Endodermal cell (in vitro differentiated cells): ENCODE data around the gene NID2. TPM values are rescaled to one million over a fixed set of nuclear protein-coding genes. Genes with fewer than 3 reads are reported as not detected.

Experiments used
- DNase-seq: peaks from one replicate; pipeline ENCODE4 v3.0.0-alpha.2; 2017
- H3K27ac ChIP-seq: 2 replicates; pipeline ENCODE4 v1.5.1; 2013; ENCODE audit warnings: mild to moderate bottlenecking, low read depth, low read length, moderate library complexity
- H3K27me3 ChIP-seq: 2 replicates; pipeline ENCODE4 v1.6.1; 2013; ENCODE audit warnings: mild to moderate bottlenecking, low read length, moderate library complexity; ENCODE audit not compliant: insufficient read depth, control insufficient read depth, poor library complexity, severe bottlenecking
- H3K36me3 ChIP-seq: 2 replicates; pipeline ENCODE4 v1.7.0; 2013; ENCODE audit warnings: mild to moderate bottlenecking, low read length, moderate library complexity; ENCODE audit not compliant: control insufficient read depth, insufficient read depth
- H3K4me1 ChIP-seq: one replicate; pipeline ENCODE4 v1.7.0; 2013; ENCODE audit warnings: low read length; ENCODE audit not compliant: control insufficient read depth, insufficient read depth
- H3K4me3 ChIP-seq: 2 replicates; pipeline ENCODE4 v1.5.1; 2013; ENCODE audit warnings: mild to moderate bottlenecking, low read length, moderate library complexity
- H3K9ac ChIP-seq: 2 replicates; pipeline ENCODE4 v1.6.1; 2013; ENCODE audit warnings: mild to moderate bottlenecking, low read length, moderate library complexity; ENCODE audit not compliant: poor library complexity, severe bottlenecking; ENCODE audit errors: extremely low read depth
- H3K9me3 ChIP-seq: 2 replicates; pipeline ENCODE4 v1.6.1; 2013; ENCODE audit warnings: mild to moderate bottlenecking, low read length, moderate library complexity; ENCODE audit not compliant: control insufficient read depth
- H3K27ac Mint-ChIP-seq: 2 replicates; pipeline ENCODE4 v1.8.0; 2020; ENCODE audit warnings: mixed read lengths
- H3K27me3 Mint-ChIP-seq: 2 replicates; pipeline ENCODE4 v1.8.0; 2021; ENCODE audit warnings: mild to moderate bottlenecking, mixed read lengths; ENCODE audit not compliant: insufficient read depth
- H3K36me3 Mint-ChIP-seq: 2 replicates; pipeline ENCODE4 v1.8.0; 2020; ENCODE audit warnings: low read depth, mixed read lengths
- H3K4me1 Mint-ChIP-seq: 2 replicates; pipeline ENCODE4 v1.8.0; 2020; ENCODE audit warnings: mixed read lengths
- H3K4me3 Mint-ChIP-seq: 2 replicates; pipeline ENCODE4 v1.8.0; 2020; ENCODE audit warnings: mild to moderate bottlenecking, moderate library complexity, mixed read lengths
- H3K9me3 Mint-ChIP-seq: 2 replicates; pipeline ENCODE4 v1.8.0; 2020; ENCODE audit warnings: mild to moderate bottlenecking, mixed read lengths
- WGBS, 2 experiments: methylation state at CpG; one replicate each; pipeline versions ENCODE4 v1.1.5 to v1.1.7; 2013; ENCODE audit warnings: missing lambda C conversion rate in 2 of 2, mixed read lengths in 1 of 2; ENCODE audit not compliant: insufficient coverage in 1 of 2, insufficient read length in 1 of 2; 5-methylcytosine and 5-hydroxymethylcytosine counted together
- total RNA-seq, 2 donors: library from RNA; stranded (reverse); fragmentation: NEBNext Ultra II Directional in 1 of 2; extraction: Animal tissue kit (Norgen Biotek cat#: 25700) in 1 of 2; gene quantifications; 2 replicates in 1 of 2; 3 replicates in 1 of 2; pipeline ENCODE4 v1.2.1, GENCODE V29; 2021
- TF ChIP-seq, protein P1 (sequence below): fragments of 200-600 bp; sonication (generic); conservative IDR thresholded peaks from 2 replicates; pipeline ENCODE4 v1.5.0; 2021; ENCODE audit warnings: antibody characterized with exemption, mild to moderate bottlenecking

Gene NID2
- total RNA-seq, 2 donors from 2014 or later, result 1.7 to 2.9 TPM

DNA sequence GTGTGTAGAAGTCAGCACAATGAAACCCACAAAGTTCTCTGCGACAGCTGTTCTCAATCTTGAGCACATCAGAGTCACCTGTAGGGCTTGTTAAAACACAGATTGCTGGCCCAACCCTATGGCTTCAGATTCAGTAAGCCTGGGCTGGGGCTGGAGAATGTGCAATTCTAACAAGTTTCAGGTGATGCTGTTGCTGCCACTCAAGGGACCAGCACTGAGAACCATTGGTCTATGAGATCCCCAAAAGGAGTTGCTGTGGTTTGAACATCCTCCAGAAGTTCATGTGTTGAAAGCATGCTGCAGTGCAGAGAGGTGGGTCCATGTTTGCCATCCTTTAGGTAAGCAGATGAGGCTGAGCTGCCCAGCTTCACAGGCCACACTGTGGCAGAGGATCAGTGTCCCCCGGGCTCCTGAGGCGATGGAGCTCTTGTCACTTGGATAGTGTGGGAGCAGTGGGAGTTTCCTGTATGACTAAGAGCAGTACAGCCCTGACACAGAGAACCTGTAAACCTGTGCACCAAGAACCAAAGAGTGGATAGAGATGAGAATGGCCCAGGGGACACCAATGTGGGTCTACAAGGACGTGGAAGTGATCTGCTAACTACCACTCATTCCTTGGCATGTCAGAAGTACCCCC, 87.5 kb downstream of the NID2 start:
- TF ChIP-seq, protein P1, sequence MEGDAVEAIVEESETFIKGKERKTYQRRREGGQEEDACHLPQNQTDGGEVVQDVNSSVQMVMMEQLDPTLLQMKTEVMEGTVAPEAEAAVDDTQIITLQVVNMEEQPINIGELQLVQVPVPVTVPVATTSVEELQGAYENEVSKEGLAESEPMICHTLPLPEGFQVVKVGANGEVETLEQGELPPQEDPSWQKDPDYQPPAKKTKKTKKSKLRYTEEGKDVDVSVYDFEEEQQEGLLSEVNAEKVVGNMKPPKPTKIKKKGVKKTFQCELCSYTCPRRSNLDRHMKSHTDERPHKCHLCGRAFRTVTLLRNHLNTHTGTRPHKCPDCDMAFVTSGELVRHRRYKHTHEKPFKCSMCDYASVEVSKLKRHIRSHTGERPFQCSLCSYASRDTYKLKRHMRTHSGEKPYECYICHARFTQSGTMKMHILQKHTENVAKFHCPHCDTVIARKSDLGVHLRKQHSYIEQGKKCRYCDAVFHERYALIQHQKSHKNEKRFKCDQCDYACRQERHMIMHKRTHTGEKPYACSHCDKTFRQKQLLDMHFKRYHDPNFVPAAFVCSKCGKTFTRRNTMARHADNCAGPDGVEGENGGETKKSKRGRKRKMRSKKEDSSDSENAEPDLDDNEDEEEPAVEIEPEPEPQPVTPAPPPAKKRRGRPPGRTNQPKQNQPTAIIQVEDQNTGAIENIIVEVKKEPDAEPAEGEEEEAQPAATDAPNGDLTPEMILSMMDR, result no peak
- Histone ChIP-seq H3K9me3 (no peaks in the 10 kb centered on the region), H3K4me3 (no peak overlapping the region), H3K27me3 (peaks cover 6% of the 10 kb centered on the region), H3K4me1 (no peaks in the 10 kb centered on the region), H3K9ac (no peak overlapping the region), H3K27ac (no peak overlapping the region), H3K36me3 (no peaks in the 10 kb centered on the region)
- Mint-ChIP-seq H3K27me3 (peaks cover 16% of the 10 kb centered on the region), H3K9me3 (peaks cover 3% of the 10 kb centered on the region), H3K27ac (no peak overlapping the region), H3K4me3 (no peak overlapping the region), H3K4me1 (peaks cover 22% of the 10 kb centered on the region), H3K36me3 (no peaks in the 10 kb centered on the region)
- 94 to 100% methylated on average over 2 to 4 of the region's 4 CpGs for WGBS, 2 experiments
- no peak for DNase-seq

DNA sequence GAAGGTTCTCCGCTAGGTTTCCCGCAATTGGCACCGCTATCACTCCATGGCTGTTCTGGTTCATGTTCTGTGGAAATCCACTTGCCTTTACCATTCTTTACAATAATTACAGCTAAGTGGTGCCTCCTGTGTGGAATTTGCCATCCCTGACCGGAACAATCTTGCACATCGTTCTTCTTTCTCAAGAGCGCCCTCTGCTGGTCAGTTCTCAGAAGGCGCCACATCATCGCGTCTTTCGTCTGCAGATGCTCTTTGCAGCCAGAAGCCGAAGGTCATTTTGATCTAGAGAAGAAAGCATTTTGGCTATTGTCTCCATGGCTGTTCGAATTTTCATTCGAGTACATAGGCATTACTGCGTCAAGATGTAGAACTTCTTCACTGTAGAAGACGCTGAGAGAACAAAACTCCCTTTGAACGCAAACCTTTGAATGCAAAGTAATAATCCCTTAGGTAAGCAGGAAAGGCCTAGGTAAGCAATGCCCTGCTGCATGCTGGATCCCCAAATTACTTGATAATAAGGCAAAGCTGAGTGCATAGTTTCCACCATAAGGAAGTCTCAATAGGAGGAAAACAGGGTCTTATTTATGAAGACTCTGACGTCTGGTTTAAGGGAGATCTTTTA, 89.7 kb downstream of the NID2 start:
- H3K9me3 Mint-ChIP-seq, result peaks cover 3% of the 10 kb centered on the region
- H3K4me3 ChIP-seq, result no peak overlapping the region

DNA sequence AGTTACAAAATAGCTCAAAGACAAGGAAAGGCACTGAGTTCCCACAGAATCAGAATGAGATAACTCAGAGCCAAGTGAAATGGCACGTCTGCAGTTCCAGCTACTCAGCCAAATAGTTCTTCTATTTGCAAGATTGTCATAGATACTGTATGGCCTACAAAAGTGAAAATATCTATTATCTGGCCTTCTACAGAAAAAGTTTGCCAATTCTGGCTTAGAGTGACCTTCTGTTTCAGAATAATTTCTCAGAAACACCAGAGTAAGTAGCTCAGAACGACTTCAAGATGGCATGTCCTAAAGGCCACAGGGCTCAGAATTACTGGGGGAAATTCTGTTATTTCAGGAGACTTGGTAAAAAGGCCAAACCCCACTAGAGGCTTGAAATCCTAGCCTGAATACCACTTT, 90.2 kb downstream of the NID2 start:
- Histone ChIP-seq H3K9me3 (no peaks in the 10 kb centered on the region), H3K9ac (no peak overlapping the region), H3K4me3 (no peak overlapping the region), H3K27me3 (no peaks in the 10 kb centered on the region), H3K36me3 (no peaks in the 10 kb centered on the region), H3K4me1 (peaks cover 3% of the 10 kb centered on the region), H3K27ac (no peak overlapping the region)
- no peak for DNase-seq
- no peak overlapping the region for H3K27ac Mint-ChIP-seq
- no peak overlapping the region for H3K4me3 Mint-ChIP-seq
- no peaks in the 10 kb centered on the region for H3K36me3 Mint-ChIP-seq
- H3K9me3 Mint-ChIP-seq, result peaks cover under 1% of the 10 kb centered on the region
- TF ChIP-seq, protein P1, result no peak
- peaks cover 28% of the 10 kb centered on the region for H3K4me1 Mint-ChIP-seq
- 0 to 51% methylated on average over 1 to 2 of the region's 2 CpGs for WGBS, 2 experiments
- H3K27me3 Mint-ChIP-seq, result peaks cover 5% of the 10 kb centered on the region

More for the DNA sequence above, 89.7 kb downstream of the NID2 start:
- TF ChIP-seq, protein P1, result peak; percentile 98
- Mint-ChIP-seq H3K27ac (no peak overlapping the region), H3K27me3 (peaks cover 5% of the 10 kb centered on the region), H3K36me3 (no peaks in the 10 kb centered on the region), H3K4me3 (no peak overlapping the region), H3K4me1 (peaks cover 28% of the 10 kb centered on the region)
- Histone ChIP-seq H3K9me3 (no peaks in the 10 kb centered on the region), H3K9ac (no peak overlapping the region), H3K27me3 (no peaks in the 10 kb centered on the region), H3K27ac (no peak overlapping the region), H3K36me3 (no peaks in the 10 kb centered on the region), H3K4me1 (peaks cover 3% of the 10 kb centered on the region)
- peak; percentile 95 for DNase-seq
- WGBS, 2 experiments, result 26 to 34% methylated on average over 13 to 17 of the region's 17 CpGs
